Measurements from ENCODE around the gene ZNF579.
A peak's percentile ranks its signal among the peaks of the same experiment; 100 is the strongest.

The ZNF579 gene

DNA sequence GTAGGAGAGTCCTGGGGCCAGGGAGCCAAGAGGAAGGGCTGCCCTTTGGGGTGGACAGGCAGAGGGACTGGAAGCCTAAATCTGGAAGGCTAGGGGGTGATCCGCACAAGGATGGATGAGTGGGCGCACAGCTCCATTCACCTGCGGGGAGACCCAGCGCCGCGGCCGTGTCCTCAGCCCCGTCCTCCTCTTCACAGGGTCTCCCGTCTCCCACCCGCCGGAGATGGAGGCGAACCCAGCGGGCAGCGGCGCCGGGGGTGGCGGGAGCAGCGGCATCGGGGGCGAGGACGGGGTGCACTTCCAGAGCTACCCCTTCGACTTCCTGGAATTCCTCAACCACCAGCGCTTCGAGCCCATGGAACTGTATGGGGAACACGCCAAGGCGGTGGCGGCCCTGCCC, 32.7 kb upstream of the ZNF579 start:
- TF ChIP-seq CTCF (IDR thresholded peaks at IDR 0.05): no peak
- Histone ChIP-seq H3K79me2 (peaks cover 28% of the 10 kb centered on the region), H3K36me3 (ENCODE audit: control insufficient read depth, insufficient read depth, low read length) (no peaks in the 10 kb centered on the region), H3K27ac (no peak overlapping the region), H3K4me3 (ENCODE audit: low read depth, low read length) (no peak overlapping the region), H3K4me2 (ENCODE audit: low read length) (no peak overlapping the region), H3K27me3 (ENCODE audit: control insufficient read depth, insufficient read depth, low read length) (no peaks in the 10 kb centered on the region), H3K9me3 (ENCODE audit: control insufficient read depth, low read length) (no peaks in the 10 kb centered on the region), H2AFZ (no peak overlapping the region), H3K4me1 (peaks cover 16% of the 10 kb centered on the region), H3K9ac (no peak overlapping the region)

GRCh38 chr19:55611983-55612645, 31.5 kb upstream of the ZNF579 start:
- H3K27me3 ChIP-seq (ENCODE audit: control insufficient read depth, insufficient read depth, low read length): no peaks in the 10 kb centered on the region
- peak overlapping the region; percentile 54 for H3K4me2 ChIP-seq (ENCODE audit: low read length)
- H3K4me3 ChIP-seq (ENCODE audit: low read depth, low read length): peak overlapping the region; percentile 38
- peaks cover 38% of the 10 kb centered on the region for H3K79me2 ChIP-seq
- H2AFZ ChIP-seq: no peak overlapping the region
- no peaks in the 10 kb centered on the region for H3K9me3 ChIP-seq (ENCODE audit: control insufficient read depth, low read length)
- peak overlapping the region; percentile 81 for H3K27ac ChIP-seq
- no peak overlapping the region for H3K9ac ChIP-seq
- H3K36me3 ChIP-seq (ENCODE audit: control insufficient read depth, insufficient read depth, low read length): no peaks in the 10 kb centered on the region
- no peak for TF ChIP-seq CTCF (IDR thresholded peaks at IDR 0.05)
- H3K4me1 ChIP-seq: peaks cover 18% of the 10 kb centered on the region

DNA sequence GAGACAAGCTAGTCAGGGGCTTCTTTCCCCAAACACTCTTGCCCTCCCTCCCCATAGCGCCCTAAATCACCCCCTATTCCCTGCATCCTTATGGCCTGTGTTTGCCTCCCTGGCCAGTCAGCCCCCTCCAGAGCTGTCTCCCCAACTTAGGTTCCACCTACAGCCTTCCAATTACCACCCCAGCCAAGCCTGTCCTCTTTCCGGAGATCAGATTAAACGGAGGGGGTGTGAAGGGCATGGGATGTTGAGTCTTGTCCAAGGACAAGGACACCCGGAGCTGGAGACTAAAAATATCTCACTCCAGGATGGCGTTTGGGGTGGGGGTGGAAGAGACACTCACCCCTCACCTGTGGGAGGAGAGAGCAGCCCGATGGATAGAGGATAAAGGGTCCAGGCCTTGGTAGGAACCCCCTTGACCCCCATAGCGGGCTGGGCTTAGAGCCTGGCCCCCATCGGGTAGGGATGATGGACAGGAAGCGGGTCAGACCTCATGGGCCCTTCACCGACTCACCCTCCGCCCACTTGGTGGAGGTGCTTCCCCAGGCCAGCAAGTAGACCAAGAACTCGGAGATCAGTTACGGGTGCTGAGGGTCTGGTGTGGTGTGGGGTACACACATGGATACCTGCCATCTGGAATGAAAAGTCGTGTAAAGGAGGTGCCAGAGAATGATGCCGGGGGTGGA, 30.8 kb upstream of the ZNF579 start:
- H3K27ac ChIP-seq: peak overlapping the region; percentile 81
- H3K9ac ChIP-seq: no peak overlapping the region

DNA sequence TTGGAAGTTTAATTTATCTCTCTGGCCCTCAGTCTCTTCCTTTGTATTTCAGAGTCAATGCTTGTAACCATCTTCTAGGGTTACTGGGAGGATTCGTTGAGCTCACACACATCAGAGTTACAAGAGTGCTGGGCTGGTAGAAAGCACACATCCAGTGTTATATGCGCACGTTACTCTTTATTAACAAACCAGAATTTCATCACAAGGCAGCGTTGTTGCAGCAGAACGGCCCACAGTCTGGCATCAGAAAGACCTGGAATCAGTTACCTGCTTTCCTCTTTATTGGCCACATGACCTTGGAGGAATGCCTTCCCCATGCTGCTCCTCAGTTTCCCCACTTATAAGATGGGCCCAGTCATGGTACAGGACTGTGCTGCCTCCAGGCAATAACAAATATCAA, 28.7 kb upstream of the ZNF579 start:
- Histone ChIP-seq H2AFZ (no peak overlapping the region), H3K4me3 (ENCODE audit: low read depth, low read length) (no peak overlapping the region), H3K79me2 (peaks cover 45% of the 10 kb centered on the region), H3K27ac (no peak overlapping the region), H3K4me2 (ENCODE audit: low read length) (no peak overlapping the region), H3K4me1 (peaks cover 28% of the 10 kb centered on the region), H3K9me3 (ENCODE audit: control insufficient read depth, low read length) (no peaks in the 10 kb centered on the region), H3K36me3 (ENCODE audit: control insufficient read depth, insufficient read depth, low read length) (no peaks in the 10 kb centered on the region), H3K27me3 (ENCODE audit: control insufficient read depth, insufficient read depth, low read length) (no peaks in the 10 kb centered on the region), H3K9ac (no peak overlapping the region)
- no peak for TF ChIP-seq CTCF (IDR thresholded peaks at IDR 0.05)

More for the DNA sequence above, 30.8 kb upstream of the ZNF579 start:
- no peaks in the 10 kb centered on the region for H3K9me3 ChIP-seq (ENCODE audit: control insufficient read depth, low read length)
- H3K4me3 ChIP-seq (ENCODE audit: low read depth, low read length): peak overlapping the region; percentile 38
- H3K79me2 ChIP-seq: peaks cover 44% of the 10 kb centered on the region
- H3K27me3 ChIP-seq (ENCODE audit: control insufficient read depth, insufficient read depth, low read length): no peaks in the 10 kb centered on the region
- peaks cover 22% of the 10 kb centered on the region for H3K4me1 ChIP-seq
- no peak overlapping the region for H2AFZ ChIP-seq
- TF ChIP-seq CTCF (IDR thresholded peaks at IDR 0.05): no peak
- H3K4me2 ChIP-seq (ENCODE audit: low read length): peak overlapping the region; percentile 54
- no peaks in the 10 kb centered on the region for H3K36me3 ChIP-seq (ENCODE audit: control insufficient read depth, insufficient read depth, low read length)

Data from parathyroid adenoma (tissue), 2 donors.